HG03469 (cell line): Measurements from ENCODE around the gene AFAP1.

Source experiments
- ATAC-seq: cut with Tn5 transposase; IDR thresholded peaks from one replicate; pipeline ENCODE4 v1.9.1; 2021; ENCODE audit warnings: mild to moderate bottlenecking, moderate library complexity, moderate number of reproducible peaks; ENCODE audit not compliant: unreplicated experiment

Gene AFAP1

GRCh38 chr4:7708981-7709380, 230.7 kb downstream of the AFAP1 start:
- ATAC-seq, result no peak
